Renal cortical epithelial cell (primary cell): ENCODE measurements around the gene ITPR1. TPM values are rescaled to one million over a fixed set of nuclear protein-coding genes. Genes with fewer than 3 reads are reported as not detected.

Experiments
- DNase-seq: peaks from one replicate; pipeline ENCODE4 v3.0.0-alpha.2; 2011; ENCODE audit warnings: low read depth
- total RNA-seq: library from RNA; depleted of rRNA; stranded (reverse); fragments of >200 nt; gene quantifications from 2 replicates; pipeline ENCODE4 v1.2.3, GENCODE V29; 2014

The ITPR1 gene
- total RNA-seq, 1 donor from 2014 or later: 30.0 TPM

GRCh38 chr3:4478261-4478660, 14.9 kb upstream of the ITPR1 start:
- DNase-seq: no peak

- no peak for DNase-seq
Observed at GRCh38 chr3:4491855-4492207, 1.3 kb upstream of the ITPR1 start.

GRCh38 chr3:4492208-4493013, 737 bp upstream of the ITPR1 start:
- peak; percentile 71 for DNase-seq

GRCh38 chr3:4493941-4494894, 1.1 kb downstream of the ITPR1 start:
- no peak for DNase-seq

GRCh38 chr3:4494895-4495264, 1.7 kb downstream of the ITPR1 start:
- no peak for DNase-seq

- no peak for DNase-seq
Observed at GRCh38 chr3:4495294-4496086, 2.3 kb downstream of the ITPR1 start.

GRCh38 chr3:4496087-4496452, 2.9 kb downstream of the ITPR1 start:
- no peak for DNase-seq

GRCh38 chr3:4497005-4497692, 4.0 kb downstream of the ITPR1 start:
- DNase-seq: no peak

- no peak for DNase-seq
Observed at GRCh38 chr3:4497843-4498324, 4.7 kb downstream of the ITPR1 start.

- no peak for DNase-seq
Observed at GRCh38 chr3:4498446-4498845, 5.3 kb downstream of the ITPR1 start.

- peak; percentile 18 for DNase-seq
Observed at GRCh38 chr3:4501437-4501836, 8.3 kb downstream of the ITPR1 start.

GRCh38 chr3:4501927-4502326, 8.8 kb downstream of the ITPR1 start:
- no peak for DNase-seq

GRCh38 chr3:4503050-4503449, 9.9 kb downstream of the ITPR1 start:
- DNase-seq: no peak

GRCh38 chr3:4504340-4505261, 11.5 kb downstream of the ITPR1 start:
- DNase-seq: peak; percentile 31

- no peak for DNase-seq
Observed at GRCh38 chr3:4505688-4506558, 12.8 kb downstream of the ITPR1 start.

GRCh38 chr3:4506559-4507023, 13.4 kb downstream of the ITPR1 start:
- no peak for DNase-seq

- no peak for DNase-seq
Observed at GRCh38 chr3:4507024-4507596, 14.0 kb downstream of the ITPR1 start.

GRCh38 chr3:4508048-4508981, 15.2 kb downstream of the ITPR1 start:
- DNase-seq: no peak
